ENCODE data around the gene ZNF410. TPM values are rescaled to one million over a fixed set of nuclear protein-coding genes. Genes with fewer than 3 reads are reported as not detected.
"Not testable (repeated sequence)": the region's sequence is repeated elsewhere in the genome, so short reads cannot be mapped to it uniquely, and the experiment has no call there.

ZNF410 gene
- total and polyA plus RNA-seq, 5 donors from 2014 or later = 76.8 to 93.2 (median 82.6) TPM

- Histone ChIP-seq H3K27ac (ENCODE audit: insufficient read depth, low read length, poor library complexity, severe bottlenecking) (peak within 1 kb of the TSS; percentile 75), H3K4me1 (ENCODE audit: control insufficient read depth, insufficient read depth, low read length, poor library complexity, severe bottlenecking) (peaks cover 5% of the 10 kb centered on the region), H3K9me3 (ENCODE audit: control insufficient read depth in 2 of 2, low read length in 2 of 2) (no peaks in the 10 kb centered on the region), H3K27me3 (ENCODE audit: control insufficient read depth, insufficient read depth, low read length) (no peaks in the 10 kb centered on the region), H3K36me3 (ENCODE audit: control insufficient read depth, insufficient read depth, low read length) (no peaks in the 10 kb centered on the region), H3K4me3 (ENCODE audit: low read depth, low read length) (peak within 1 kb of the TSS; percentile 95)
- Mint-ChIP-seq H3K36me3 (no peaks in the 10 kb centered on the region), H3K4me3 (peak within 1 kb of the TSS; percentile 93 to 97 (median 96)), H3K27me3 (peaks cover 14% of the 10 kb centered on the region), H3K4me1 (peaks cover 5 to 25% (median 10%) of the 10 kb centered on the region in 4 donors), H3K9me3 (peaks cover 0 to 1% (median 0%) of the 10 kb centered on the region in 7 donors), H3K27ac (peak within 1 kb of the TSS; percentile 97 to 99 (median 98))
- ATAC-seq (ENCODE audit: low read depth in 2 of 2) = peak; percentile 91
- peak; percentile 90 to 92 (median 90) for DNase-seq
Measured at GRCh38 chr14:73851567-73852382, 34.9 kb upstream of the ZNF410 start, which contains the start of gene PTGR2. TSS of gene PTGR2 (plus strand) at chr14:73851831. CDS start at chr14:73858863, 7,032 bp downstream.

GRCh38 chr14:73859145-73859544 is 27.5 kb upstream of the ZNF410 start:
- ATAC-seq (ENCODE audit: low read depth in 2 of 2) (no peak), DNase-seq (peak in 1 of 3 donors; percentile 6)
- H3K36me3 Mint-ChIP-seq = no peaks in the 10 kb centered on the region
- H3K27me3 ChIP-seq (ENCODE audit: control insufficient read depth, insufficient read depth, low read length) = no peaks in the 10 kb centered on the region
- H3K9me3 Mint-ChIP-seq = no peaks in the 10 kb centered on the region
- no peaks in the 10 kb centered on the region for H3K36me3 ChIP-seq (ENCODE audit: control insufficient read depth, insufficient read depth, low read length)
- no peaks in the 10 kb centered on the region for H3K4me1 ChIP-seq (ENCODE audit: control insufficient read depth, insufficient read depth, low read length, poor library complexity, severe bottlenecking)
- H3K4me1 Mint-ChIP-seq = no peaks in the 10 kb centered on the region
- no peaks in the 10 kb centered on the region for H3K27me3 Mint-ChIP-seq
- no peak overlapping the region for H3K4me3 ChIP-seq (ENCODE audit: low read depth, low read length)
- H3K9me3 ChIP-seq (ENCODE audit: control insufficient read depth in 2 of 2, low read length in 2 of 2) = no peaks in the 10 kb centered on the region
- H3K27ac ChIP-seq (ENCODE audit: insufficient read depth, low read length, poor library complexity, severe bottlenecking) = no peak overlapping the region
- no peak overlapping the region for H3K27ac Mint-ChIP-seq
- H3K4me3 Mint-ChIP-seq = no peak overlapping the region

GRCh38 chr14:73861073-73861472 is 25.6 kb upstream of the ZNF410 start:
- H3K27me3 ChIP-seq (ENCODE audit: control insufficient read depth, insufficient read depth, low read length) = no peaks in the 10 kb centered on the region
- ATAC-seq (ENCODE audit: low read depth in 2 of 2) = no peak
- no peaks in the 10 kb centered on the region for H3K9me3 ChIP-seq (ENCODE audit: control insufficient read depth in 2 of 2, low read length in 2 of 2)
- H3K36me3 Mint-ChIP-seq = peaks cover 10% of the 10 kb centered on the region
- H3K27me3 Mint-ChIP-seq = no peaks in the 10 kb centered on the region
- no peaks in the 10 kb centered on the region for H3K4me1 Mint-ChIP-seq
- no peak overlapping the region for H3K27ac ChIP-seq (ENCODE audit: insufficient read depth, low read length, poor library complexity, severe bottlenecking)
- H3K9me3 Mint-ChIP-seq = no peaks in the 10 kb centered on the region
- H3K4me3 ChIP-seq (ENCODE audit: low read depth, low read length) = no peak overlapping the region
- H3K36me3 ChIP-seq (ENCODE audit: control insufficient read depth, insufficient read depth, low read length) = no peaks in the 10 kb centered on the region
- no peak for DNase-seq
- H3K4me3 Mint-ChIP-seq = no peak overlapping the region
- no peak overlapping the region for H3K27ac Mint-ChIP-seq
- no peaks in the 10 kb centered on the region for H3K4me1 ChIP-seq (ENCODE audit: control insufficient read depth, insufficient read depth, low read length, poor library complexity, severe bottlenecking)

GRCh38 chr14:73862480-73862879 is 24.2 kb upstream of the ZNF410 start:
- H3K27ac Mint-ChIP-seq = no peak overlapping the region
- no peaks in the 10 kb centered on the region for H3K36me3 ChIP-seq (ENCODE audit: control insufficient read depth, insufficient read depth, low read length)
- ATAC-seq (ENCODE audit: low read depth in 2 of 2) = no peak
- no peak overlapping the region for H3K4me3 ChIP-seq (ENCODE audit: low read depth, low read length)
- H3K4me3 Mint-ChIP-seq = no peak overlapping the region
- DNase-seq = no peak
- no peaks in the 10 kb centered on the region for H3K9me3 Mint-ChIP-seq
- peaks cover 0 to 2% (median 0%) of the 10 kb centered on the region in 4 donors for H3K4me1 Mint-ChIP-seq
- H3K27me3 Mint-ChIP-seq = no peaks in the 10 kb centered on the region
- H3K27me3 ChIP-seq (ENCODE audit: control insufficient read depth, insufficient read depth, low read length) = no peaks in the 10 kb centered on the region
- no peaks in the 10 kb centered on the region for H3K4me1 ChIP-seq (ENCODE audit: control insufficient read depth, insufficient read depth, low read length, poor library complexity, severe bottlenecking)
- H3K27ac ChIP-seq (ENCODE audit: insufficient read depth, low read length, poor library complexity, severe bottlenecking) = no peak overlapping the region
- peaks cover 14% of the 10 kb centered on the region for H3K36me3 Mint-ChIP-seq
- H3K9me3 ChIP-seq (ENCODE audit: control insufficient read depth in 2 of 2, low read length in 2 of 2) = no peaks in the 10 kb centered on the region

GRCh38 chr14:73863209-73863608 is 23.4 kb upstream of the ZNF410 start:
- Histone ChIP-seq H3K36me3 (ENCODE audit: control insufficient read depth, insufficient read depth, low read length) (no peaks in the 10 kb centered on the region), H3K9me3 (ENCODE audit: control insufficient read depth in 2 of 2, low read length in 2 of 2) (no peaks in the 10 kb centered on the region), H3K27ac (ENCODE audit: insufficient read depth, low read length, poor library complexity, severe bottlenecking) (no peak overlapping the region), H3K4me1 (ENCODE audit: control insufficient read depth, insufficient read depth, low read length, poor library complexity, severe bottlenecking) (no peaks in the 10 kb centered on the region), H3K27me3 (ENCODE audit: control insufficient read depth, insufficient read depth, low read length) (no peaks in the 10 kb centered on the region), H3K4me3 (ENCODE audit: low read depth, low read length) (no peak overlapping the region)
- Mint-ChIP-seq H3K9me3 (no peaks in the 10 kb centered on the region), H3K27ac (no peak overlapping the region), H3K4me3 (no peak overlapping the region), H3K27me3 (no peaks in the 10 kb centered on the region), H3K4me1 (peaks cover 0 to 2% (median 0%) of the 10 kb centered on the region in 4 donors), H3K36me3 (peaks cover 16% of the 10 kb centered on the region)
- ATAC-seq (ENCODE audit: low read depth in 2 of 2) (no peak), DNase-seq (no peak)

- Histone ChIP-seq H3K4me3 (ENCODE audit: low read depth, low read length) (no peak overlapping the region), H3K9me3 (ENCODE audit: control insufficient read depth in 2 of 2, low read length in 2 of 2) (no peaks in the 10 kb centered on the region), H3K27ac (ENCODE audit: insufficient read depth, low read length, poor library complexity, severe bottlenecking) (no peak overlapping the region), H3K27me3 (ENCODE audit: control insufficient read depth, insufficient read depth, low read length) (no peaks in the 10 kb centered on the region), H3K4me1 (ENCODE audit: control insufficient read depth, insufficient read depth, low read length, poor library complexity, severe bottlenecking) (no peaks in the 10 kb centered on the region), H3K36me3 (ENCODE audit: control insufficient read depth, insufficient read depth, low read length) (no peaks in the 10 kb centered on the region)
- Mint-ChIP-seq H3K4me1 (peaks cover 0 to 2% (median 0%) of the 10 kb centered on the region in 4 donors), H3K27ac (no peak overlapping the region), H3K27me3 (no peaks in the 10 kb centered on the region), H3K9me3 (no peaks in the 10 kb centered on the region), H3K36me3 (peaks cover 16% of the 10 kb centered on the region), H3K4me3 (no peak overlapping the region)
- no peak for DNase-seq
- no peak for ATAC-seq (ENCODE audit: low read depth in 2 of 2)
Measured at GRCh38 chr14:73865534-73866113, 21.0 kb upstream of the ZNF410 start.

- not testable (repeated sequence) for DNase-seq; H3K27me3 ChIP-seq (ENCODE audit: control insufficient read depth, insufficient read depth, low read length); H3K27ac Mint-ChIP-seq; H3K27ac ChIP-seq (ENCODE audit: insufficient read depth, low read length, poor library complexity, severe bottlenecking); ATAC-seq (ENCODE audit: low read depth in 2 of 2); H3K27me3 Mint-ChIP-seq; H3K4me1 Mint-ChIP-seq; H3K4me3 ChIP-seq (ENCODE audit: low read depth, low read length); H3K4me3 Mint-ChIP-seq; H3K9me3 Mint-ChIP-seq; H3K4me1 ChIP-seq (ENCODE audit: control insufficient read depth, insufficient read depth, low read length, poor library complexity, severe bottlenecking); H3K9me3 ChIP-seq (ENCODE audit: control insufficient read depth in 2 of 2, low read length in 2 of 2); H3K36me3 ChIP-seq (ENCODE audit: control insufficient read depth, insufficient read depth, low read length)
- peaks cover 17% of the 10 kb centered on the region for H3K36me3 Mint-ChIP-seq
Measured at GRCh38 chr14:73869754-73870153, 16.9 kb upstream of the ZNF410 start.

Measured in CD4-positive, CD25-positive, alpha-beta regulatory T cell (primary cell).